ENCODE results near the gene WASF3.

Gene WASF3

DNA sequence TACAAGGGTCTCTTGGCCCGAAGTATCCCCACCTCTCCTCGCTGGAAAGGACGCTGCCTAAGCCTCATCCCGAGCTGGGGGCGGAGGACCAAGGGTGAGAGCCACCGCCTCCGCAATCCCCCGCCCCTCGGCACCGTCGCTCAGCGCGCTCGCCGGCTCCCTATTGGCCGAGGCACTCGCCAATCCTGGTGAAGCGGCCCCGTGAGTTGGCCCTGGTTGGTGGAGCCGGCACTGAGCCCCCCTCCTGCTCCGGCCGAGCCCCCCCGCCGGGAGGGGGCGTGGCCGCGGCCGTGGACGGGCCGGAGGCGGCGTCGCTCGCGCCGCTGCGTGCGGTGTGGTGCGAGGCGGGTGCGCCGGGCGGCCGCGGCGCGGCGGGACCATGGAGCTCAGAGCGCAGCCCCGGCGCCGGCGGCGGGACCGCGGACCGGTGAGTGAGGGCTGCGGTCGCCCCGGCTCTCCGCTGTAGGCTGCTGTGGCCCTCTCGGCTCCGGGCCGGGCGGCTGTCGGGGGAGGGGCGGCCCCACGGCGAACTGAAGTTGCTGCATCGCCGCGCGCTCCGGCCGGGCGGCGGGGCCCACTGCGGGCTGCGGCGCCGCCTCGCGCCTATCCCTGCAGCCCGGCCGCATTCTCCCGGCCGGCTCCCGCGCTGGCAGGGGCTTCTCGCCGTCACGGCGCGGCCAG lies at the start of gene WASF3:
Gene WASF3 (plus strand): TSS at position 291 of the 681 bp plus-strand sequence. CDS start 84,588 bp downstream, outside the sequence.
- 0 out of 2 replicates have a peak, but pooled peaks cover 2% of the 10 kb centered on the region for H3K9me3 ChIP-seq (ENCODE audit: control insufficient read depth, insufficient read depth, low read length)
- H3K9ac ChIP-seq (ENCODE audit: low read depth, low read length): peak within 1 kb of the TSS; percentile 60; the same call in 1 of the 2 replicates
- peaks cover 21% of the 10 kb centered on the region for H3K27me3 ChIP-seq (ENCODE audit: control insufficient read depth, insufficient read depth, low read length)
- peak within 1 kb of the TSS; percentile 76 for H3K4me3 ChIP-seq (ENCODE audit: low read depth, low read length)
- H3K27ac ChIP-seq (ENCODE audit: low read depth, low read length): no peak within 1 kb of the TSS
- H3K4me1 ChIP-seq (ENCODE audit: control insufficient read depth, insufficient read depth, low read length): peaks cover 21% of the 10 kb centered on the region
- H3K36me3 ChIP-seq (ENCODE audit: control insufficient read depth, insufficient read depth, low read length): no peaks in the 10 kb centered on the region

DNA sequence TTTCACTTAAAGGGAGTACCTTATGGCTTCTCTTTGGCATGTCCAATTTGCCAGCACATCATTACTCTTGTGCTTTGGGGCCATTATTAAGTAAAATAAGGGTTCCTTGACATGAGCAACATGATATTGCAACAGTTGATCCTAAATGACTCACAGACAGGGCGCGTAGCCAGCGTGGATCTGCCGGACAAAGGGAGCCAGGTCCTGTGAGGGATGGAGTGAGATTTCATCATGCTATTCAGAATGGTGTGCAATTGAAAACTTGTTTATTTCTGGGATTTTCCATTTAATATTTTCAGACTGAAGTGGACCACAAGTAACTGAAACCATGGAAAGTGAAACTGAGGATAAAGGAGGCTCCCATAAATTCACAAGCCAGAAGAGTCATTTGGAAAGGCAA lies 48.6 kb upstream of the WASF3 start:
- Histone ChIP-seq H3K9ac (ENCODE audit: low read depth, low read length) (no peak overlapping the region), H3K4me1 (ENCODE audit: control insufficient read depth, insufficient read depth, low read length) (no peaks in the 10 kb centered on the region), H3K9me3 (ENCODE audit: control insufficient read depth, insufficient read depth, low read length) (peaks cover 14% of the 10 kb centered on the region), H3K27me3 (ENCODE audit: control insufficient read depth, insufficient read depth, low read length) (no peaks in the 10 kb centered on the region), H3K36me3 (ENCODE audit: control insufficient read depth, insufficient read depth, low read length) (no peaks in the 10 kb centered on the region), H3K4me3 (ENCODE audit: low read depth, low read length) (no peak overlapping the region), H3K27ac (ENCODE audit: low read depth, low read length) (no peak overlapping the region)

GRCh38 chr13:26509491-26509890 lies 48.0 kb upstream of the WASF3 start:
- no peaks in the 10 kb centered on the region for H3K4me1 ChIP-seq (ENCODE audit: control insufficient read depth, insufficient read depth, low read length)
- no peak overlapping the region for H3K9ac ChIP-seq (ENCODE audit: low read depth, low read length)
- no peaks in the 10 kb centered on the region for H3K36me3 ChIP-seq (ENCODE audit: control insufficient read depth, insufficient read depth, low read length)
- no peaks in the 10 kb centered on the region for H3K27me3 ChIP-seq (ENCODE audit: control insufficient read depth, insufficient read depth, low read length)
- peaks cover 14% of the 10 kb centered on the region for H3K9me3 ChIP-seq (ENCODE audit: control insufficient read depth, insufficient read depth, low read length)
- no peak overlapping the region for H3K4me3 ChIP-seq (ENCODE audit: low read depth, low read length)
- no peak overlapping the region for H3K27ac ChIP-seq (ENCODE audit: low read depth, low read length)

DNA sequence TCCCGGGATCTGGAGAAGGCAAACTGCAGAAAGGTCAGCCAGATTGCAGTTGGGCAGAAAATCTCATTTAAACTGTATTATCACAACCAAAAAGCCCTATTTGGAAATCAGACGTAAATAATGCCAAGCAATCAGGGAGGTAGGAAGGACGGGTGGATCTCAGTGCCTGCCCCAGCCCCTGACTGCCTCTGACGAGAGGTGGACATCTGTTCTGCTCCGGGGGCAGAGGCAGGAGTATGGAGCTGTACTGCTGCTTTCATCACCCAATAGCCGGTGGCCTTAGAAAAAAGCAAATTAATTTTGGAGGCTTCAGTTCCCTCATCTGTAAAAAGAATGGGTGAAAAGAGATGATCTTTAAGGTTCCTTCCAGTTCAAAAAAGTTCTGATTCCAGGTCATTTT lies 43.6 kb upstream of the WASF3 start:
- H3K9me3 ChIP-seq (ENCODE audit: control insufficient read depth, insufficient read depth, low read length): peaks cover 9% of the 10 kb centered on the region
- no peak overlapping the region for H3K9ac ChIP-seq (ENCODE audit: low read depth, low read length)
- H3K27ac ChIP-seq (ENCODE audit: low read depth, low read length): no peak overlapping the region
- no peaks in the 10 kb centered on the region for H3K36me3 ChIP-seq (ENCODE audit: control insufficient read depth, insufficient read depth, low read length)
- H3K4me1 ChIP-seq (ENCODE audit: control insufficient read depth, insufficient read depth, low read length): peaks cover 11% of the 10 kb centered on the region
- no peaks in the 10 kb centered on the region for H3K27me3 ChIP-seq (ENCODE audit: control insufficient read depth, insufficient read depth, low read length)
- no peak overlapping the region for H3K4me3 ChIP-seq (ENCODE audit: low read depth, low read length)

DNA sequence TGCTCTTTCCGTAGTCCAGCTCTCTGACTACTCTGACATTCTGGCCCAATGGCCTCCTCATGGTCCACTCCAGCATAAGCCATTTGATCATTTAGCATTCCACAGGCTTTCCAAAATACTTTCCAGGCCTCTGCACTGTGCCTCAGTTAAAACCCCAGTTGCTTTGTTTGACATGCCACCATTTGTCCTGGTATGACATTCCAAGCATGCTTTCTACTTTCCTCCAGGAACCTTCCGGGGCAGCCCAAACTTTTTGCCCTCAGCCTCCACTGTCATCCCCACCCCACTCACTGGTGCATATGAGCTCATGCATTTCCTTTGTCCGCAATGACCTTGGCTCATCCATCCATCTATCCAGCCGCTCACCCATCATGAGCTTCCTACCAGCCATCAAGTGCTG lies 41.8 kb upstream of the WASF3 start:
- Histone ChIP-seq H3K27ac (ENCODE audit: low read depth, low read length) (no peak overlapping the region), H3K4me3 (ENCODE audit: low read depth, low read length) (no peak overlapping the region), H3K4me1 (ENCODE audit: control insufficient read depth, insufficient read depth, low read length) (peaks cover 12% of the 10 kb centered on the region), H3K27me3 (ENCODE audit: control insufficient read depth, insufficient read depth, low read length) (no peaks in the 10 kb centered on the region), H3K9ac (ENCODE audit: low read depth, low read length) (no peak overlapping the region), H3K9me3 (ENCODE audit: control insufficient read depth, insufficient read depth, low read length) (no peaks in the 10 kb centered on the region; the same call in 1 of the 2 replicates), H3K36me3 (ENCODE audit: control insufficient read depth, insufficient read depth, low read length) (no peaks in the 10 kb centered on the region)

DNA sequence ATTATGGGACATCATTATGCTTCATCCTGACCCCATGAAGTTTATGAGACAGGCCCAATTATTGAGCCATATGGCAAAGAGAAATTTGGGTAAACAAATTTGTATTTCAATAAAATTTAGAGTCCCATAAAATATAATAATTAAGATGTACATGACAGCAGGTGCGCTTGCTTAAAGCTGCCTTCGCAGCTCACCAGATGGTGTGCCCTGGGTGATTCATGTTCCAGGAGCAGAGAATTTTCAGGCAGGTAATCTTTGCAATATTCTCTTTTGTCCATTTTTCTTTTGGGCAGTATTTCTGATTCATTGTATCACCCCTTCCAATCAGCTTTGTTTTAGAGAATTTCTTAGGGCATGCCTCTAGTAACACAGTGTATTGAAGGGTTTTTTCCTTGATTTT lies 39.5 kb upstream of the WASF3 start:
- Histone ChIP-seq H3K36me3 (ENCODE audit: control insufficient read depth, insufficient read depth, low read length) (no peaks in the 10 kb centered on the region), H3K9me3 (ENCODE audit: control insufficient read depth, insufficient read depth, low read length) (no peaks in the 10 kb centered on the region), H3K27ac (ENCODE audit: low read depth, low read length) (no peak overlapping the region), H3K27me3 (ENCODE audit: control insufficient read depth, insufficient read depth, low read length) (no peaks in the 10 kb centered on the region), H3K4me1 (ENCODE audit: control insufficient read depth, insufficient read depth, low read length) (peaks cover 12% of the 10 kb centered on the region), H3K4me3 (ENCODE audit: low read depth, low read length) (no peak overlapping the region), H3K9ac (ENCODE audit: low read depth, low read length) (no peak overlapping the region)

DNA sequence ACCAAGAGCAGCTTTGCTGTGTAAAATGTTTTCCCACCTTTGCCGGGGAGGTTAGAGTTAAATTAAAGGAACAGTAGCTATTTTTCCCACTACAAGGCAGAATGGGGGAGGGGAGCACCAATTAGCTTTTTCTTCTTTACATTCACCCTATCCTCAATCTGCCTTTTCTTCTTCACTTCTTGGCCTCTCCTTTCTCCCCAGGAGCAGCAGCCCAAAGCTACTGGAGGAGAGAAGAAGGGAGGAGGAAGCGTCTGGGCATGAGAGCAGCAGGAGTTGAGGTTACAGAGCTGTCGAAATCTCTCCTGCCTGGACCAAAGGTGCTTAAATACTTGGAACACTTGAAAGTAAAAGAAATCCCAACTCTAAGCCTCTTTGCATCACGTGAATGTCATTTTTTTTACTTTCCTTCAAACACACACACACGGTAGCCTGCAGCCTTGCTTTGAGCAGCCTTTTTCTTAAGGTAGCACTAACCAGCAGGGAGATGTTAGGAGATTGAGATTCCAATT lies 39.0 kb upstream of the WASF3 start:
- no peaks in the 10 kb centered on the region for H3K9me3 ChIP-seq (ENCODE audit: control insufficient read depth, insufficient read depth, low read length)
- peak overlapping the region; percentile 47 for H3K27ac ChIP-seq (ENCODE audit: low read depth, low read length)
- H3K9ac ChIP-seq (ENCODE audit: low read depth, low read length): peak overlapping the region; percentile 15; the same call in 1 of the 2 replicates
- H3K4me3 ChIP-seq (ENCODE audit: low read depth, low read length): no peak overlapping the region
- H3K4me1 ChIP-seq (ENCODE audit: control insufficient read depth, insufficient read depth, low read length): peaks cover 12% of the 10 kb centered on the region
- H3K36me3 ChIP-seq (ENCODE audit: control insufficient read depth, insufficient read depth, low read length): no peaks in the 10 kb centered on the region
- H3K27me3 ChIP-seq (ENCODE audit: control insufficient read depth, insufficient read depth, low read length): no peaks in the 10 kb centered on the region

GRCh38 chr13:26522571-26522970 lies 34.9 kb upstream of the WASF3 start:
- peaks cover 12% of the 10 kb centered on the region for H3K4me1 ChIP-seq (ENCODE audit: control insufficient read depth, insufficient read depth, low read length)
- H3K36me3 ChIP-seq (ENCODE audit: control insufficient read depth, insufficient read depth, low read length): no peaks in the 10 kb centered on the region

GRCh38 chr13:26523007-26523406 lies 34.5 kb upstream of the WASF3 start:
- Histone ChIP-seq H3K9me3 (ENCODE audit: control insufficient read depth, insufficient read depth, low read length) (no peaks in the 10 kb centered on the region), H3K9ac (ENCODE audit: low read depth, low read length) (no peak overlapping the region), H3K4me1 (ENCODE audit: control insufficient read depth, insufficient read depth, low read length) (peaks cover 13% of the 10 kb centered on the region), H3K4me3 (ENCODE audit: low read depth, low read length) (no peak overlapping the region), H3K36me3 (ENCODE audit: control insufficient read depth, insufficient read depth, low read length) (no peaks in the 10 kb centered on the region), H3K27ac (ENCODE audit: low read depth, low read length) (no peak overlapping the region), H3K27me3 (ENCODE audit: control insufficient read depth, insufficient read depth, low read length) (no peaks in the 10 kb centered on the region)

More at GRCh38 chr13:26522571-26522970, 34.9 kb upstream of the WASF3 start:
- Histone ChIP-seq H3K27ac (ENCODE audit: low read depth, low read length) (no peak overlapping the region), H3K9me3 (ENCODE audit: control insufficient read depth, insufficient read depth, low read length) (no peaks in the 10 kb centered on the region), H3K4me3 (ENCODE audit: low read depth, low read length) (no peak overlapping the region), H3K27me3 (ENCODE audit: control insufficient read depth, insufficient read depth, low read length) (no peaks in the 10 kb centered on the region), H3K9ac (ENCODE audit: low read depth, low read length) (no peak overlapping the region)

DNA sequence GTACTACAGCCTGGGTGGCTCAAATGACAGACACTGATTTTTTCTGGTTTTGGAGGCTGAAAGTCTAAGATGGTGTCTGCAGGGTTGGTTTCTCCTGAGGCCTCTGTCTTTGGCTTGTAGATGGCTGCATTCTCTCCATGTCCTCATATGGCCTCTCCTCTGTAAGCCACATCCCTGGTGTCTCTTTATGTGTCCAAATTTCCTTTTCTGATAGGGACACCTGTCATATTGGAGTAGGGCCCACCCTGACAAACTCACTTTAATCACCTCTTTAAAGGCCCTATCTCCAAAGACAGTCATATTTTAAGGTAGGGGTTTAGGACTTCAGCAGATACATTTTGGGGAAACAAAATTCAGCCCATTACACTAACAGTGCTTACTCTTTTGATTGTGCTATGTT lies 32.0 kb upstream of the WASF3 start:
- no peak overlapping the region for H3K9ac ChIP-seq (ENCODE audit: low read depth, low read length)
- peaks cover 18% of the 10 kb centered on the region; the same call in 1 of the 2 replicates for H3K4me1 ChIP-seq (ENCODE audit: control insufficient read depth, insufficient read depth, low read length)
- H3K27me3 ChIP-seq (ENCODE audit: control insufficient read depth, insufficient read depth, low read length): no peaks in the 10 kb centered on the region
- no peak overlapping the region for H3K4me3 ChIP-seq (ENCODE audit: low read depth, low read length)
- H3K9me3 ChIP-seq (ENCODE audit: control insufficient read depth, insufficient read depth, low read length): no peaks in the 10 kb centered on the region
- no peaks in the 10 kb centered on the region for H3K36me3 ChIP-seq (ENCODE audit: control insufficient read depth, insufficient read depth, low read length)
- no peak overlapping the region for H3K27ac ChIP-seq (ENCODE audit: low read depth, low read length)

DNA sequence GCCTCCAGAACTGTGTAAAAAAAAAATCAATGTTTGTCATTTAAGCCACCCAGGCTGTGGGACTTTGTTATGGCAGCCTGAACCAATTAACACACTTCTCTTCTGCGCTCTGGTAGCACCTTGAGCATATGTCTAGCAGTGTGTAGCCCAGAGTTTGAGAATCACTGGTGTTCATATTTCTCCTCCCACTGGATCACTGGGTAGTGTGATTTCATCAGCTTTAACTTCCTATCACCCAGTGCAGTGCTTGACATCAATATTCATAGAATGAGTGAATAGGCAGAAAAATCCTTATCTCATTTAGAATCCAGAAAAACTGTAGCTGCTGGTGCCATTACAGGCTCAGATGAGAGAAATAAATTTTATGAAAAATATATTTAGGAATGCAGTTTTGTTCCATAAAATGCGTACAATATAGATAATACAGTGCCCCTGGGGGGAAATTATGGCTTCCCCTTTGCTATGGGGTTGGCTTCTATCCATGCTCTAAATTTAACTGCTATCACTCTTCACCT lies 30.7 kb upstream of the WASF3 start:
- Histone ChIP-seq H3K4me1 (ENCODE audit: control insufficient read depth, insufficient read depth, low read length) (peaks cover 18% of the 10 kb centered on the region; the same call in 1 of the 2 replicates), H3K36me3 (ENCODE audit: control insufficient read depth, insufficient read depth, low read length) (no peaks in the 10 kb centered on the region), H3K4me3 (ENCODE audit: low read depth, low read length) (no peak overlapping the region)

More for the DNA sequence above, 30.7 kb upstream of the WASF3 start:
- H3K9ac ChIP-seq (ENCODE audit: low read depth, low read length): no peak overlapping the region
- H3K27ac ChIP-seq (ENCODE audit: low read depth, low read length): no peak overlapping the region
- no peaks in the 10 kb centered on the region for H3K9me3 ChIP-seq (ENCODE audit: control insufficient read depth, insufficient read depth, low read length)
- no peaks in the 10 kb centered on the region for H3K27me3 ChIP-seq (ENCODE audit: control insufficient read depth, insufficient read depth, low read length)

All from HUES48 (cell line).